Stimulated activated CD8-positive, alpha-beta memory T cell treated with anti-CD3 and anti-CD28 coated beads, Interleukin-12 subunit alpha, Interleukin-12 subunit beta, amount 100 ng/mL, for 4 hours (primary cell): ENCODE measurements around the gene TEKT4.
"Not testable (repeated sequence)": the region's sequence is repeated elsewhere in the genome, so short reads cannot be mapped to it uniquely, and the experiment has no call there.

ENCODE experiments used
- DNase-seq: peaks from one replicate; pipeline ENCODE4 v3.0.0-alpha.2; 2020; ENCODE audit warnings: low read depth

The TEKT4 gene

GRCh38 chr2:94871226-94872087 lies at the start of gene TEKT4:
Gene TEKT4, plus strand, starts transcription at chr2:94871430. Its CDS starts 150 bp downstream, at chr2:94871580.
- no peak for DNase-seq

DNA sequence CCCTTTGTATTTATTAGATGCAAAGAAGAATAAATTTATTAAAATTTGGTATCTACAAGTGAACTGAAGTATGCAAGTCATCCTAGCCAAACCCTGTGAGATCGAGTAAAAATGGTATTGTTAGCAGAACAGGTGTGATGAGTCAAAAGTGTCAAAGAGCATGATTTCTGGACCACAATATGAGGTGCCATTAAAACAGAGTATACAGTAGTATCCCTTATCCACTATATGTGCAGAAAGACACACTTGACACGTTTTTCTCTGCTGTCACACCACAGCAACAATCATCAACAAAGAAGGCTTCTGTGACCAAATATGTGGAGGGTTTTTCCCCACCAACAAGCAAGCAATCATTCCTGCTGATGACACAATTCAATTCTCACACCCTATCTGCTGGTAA lies 32.0 kb upstream of the TEKT4 start:
- not testable (repeated sequence) for DNase-seq

- DNase-seq = not testable (repeated sequence)
Observed at GRCh38 chr2:94856856-94857255, 14.4 kb upstream of the TEKT4 start.

DNA sequence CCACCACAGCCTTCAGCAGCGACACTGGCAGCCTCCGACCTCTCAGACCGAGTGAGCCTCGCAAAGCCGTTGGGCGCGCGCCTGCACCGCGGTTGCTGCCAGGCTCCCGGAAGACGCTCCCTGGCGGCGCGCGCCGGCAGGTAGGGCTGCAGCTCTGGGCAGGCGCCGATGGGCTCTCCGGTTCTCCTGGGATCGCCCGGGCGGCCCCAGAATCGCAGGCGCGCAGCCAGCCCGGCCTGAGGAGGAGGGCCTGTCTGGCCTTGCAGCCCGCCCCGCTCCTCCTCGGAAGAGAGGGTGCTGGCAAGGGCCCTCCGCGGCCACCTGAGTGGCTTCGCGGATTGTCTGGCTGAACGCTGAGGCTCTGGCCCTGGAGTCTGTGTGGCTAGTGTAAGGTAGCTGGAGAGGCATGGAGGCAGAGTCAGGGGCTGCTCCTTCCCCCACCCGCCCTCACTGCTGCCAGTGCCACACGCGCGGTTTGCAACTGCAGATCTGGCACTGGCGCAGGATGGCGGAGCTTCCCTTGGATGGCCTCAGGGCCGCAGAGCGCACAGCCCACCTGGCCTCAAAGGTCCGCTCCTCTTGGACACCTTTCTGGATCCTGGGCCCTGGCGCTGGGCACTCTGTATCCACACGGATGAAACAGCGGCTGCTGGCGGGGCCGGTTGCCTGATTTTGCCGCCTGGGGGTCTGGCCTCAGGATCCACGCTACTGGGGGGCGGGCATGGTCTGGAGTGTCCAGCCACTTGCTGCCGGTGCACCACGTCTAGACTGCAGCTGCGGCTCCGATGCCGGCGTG lies 13.7 kb upstream of the TEKT4 start:
- not testable (repeated sequence) for DNase-seq

GRCh38 chr2:94858163-94858888 lies 12.9 kb upstream of the TEKT4 start:
- not testable (repeated sequence) for DNase-seq

DNA sequence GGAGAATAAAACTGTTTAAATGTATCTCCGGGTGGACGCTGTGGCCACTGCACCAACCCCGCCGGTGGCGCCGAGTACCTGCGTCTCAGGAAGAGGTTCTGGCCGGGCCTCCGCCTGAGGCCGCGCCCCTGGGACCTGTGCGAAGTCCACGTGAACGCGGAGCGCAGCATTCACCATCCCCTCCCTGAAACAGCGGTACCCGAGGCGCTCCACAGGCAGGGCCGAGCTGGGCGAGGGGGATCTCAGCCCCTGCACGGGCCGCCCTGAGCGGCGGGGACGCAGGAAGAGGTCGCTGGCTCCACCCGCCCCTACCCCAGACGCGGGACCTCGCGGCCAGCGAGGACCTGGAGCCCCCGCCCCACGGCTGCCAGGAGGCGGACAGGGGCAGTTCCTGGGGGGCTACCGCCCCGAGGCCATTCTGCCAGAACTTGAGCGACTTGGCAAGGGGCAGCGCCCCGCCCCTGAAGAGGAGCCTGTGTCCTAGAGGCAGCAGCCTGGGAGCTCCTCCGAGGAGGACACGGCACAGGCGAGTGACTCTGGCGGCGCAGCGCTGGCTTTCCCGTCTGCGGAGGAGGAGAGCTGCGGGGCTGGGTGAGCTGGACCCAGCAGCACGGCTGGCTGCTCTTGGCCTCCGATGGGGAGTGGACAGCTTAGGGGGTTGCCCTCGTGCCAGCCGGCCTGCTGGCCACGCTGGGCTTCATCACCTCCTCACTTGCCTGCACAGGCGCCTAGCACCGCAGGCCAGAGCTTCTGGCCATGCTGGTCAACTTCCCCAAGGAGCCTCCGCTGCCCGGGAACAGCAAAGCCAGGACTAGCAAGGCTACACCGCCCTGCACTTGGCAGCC lies 9.7 kb upstream of the TEKT4 start:
- no peak for DNase-seq

GRCh38 chr2:94862903-94863302 lies 8.3 kb upstream of the TEKT4 start:
- DNase-seq = not testable (repeated sequence)

- no peak for DNase-seq
Observed at GRCh38 chr2:94869131-94869530, 2.1 kb upstream of the TEKT4 start.

- no peak for DNase-seq
Observed at GRCh38 chr2:94869552-94870439, 1.4 kb upstream of the TEKT4 start.

GRCh38 chr2:94870440-94871225 lies 597 bp upstream of the TEKT4 start:
- DNase-seq = no peak

- no peak for DNase-seq
Observed at GRCh38 chr2:94872088-94872618, 923 bp downstream of the TEKT4 start.

GRCh38 chr2:94872676-94873361 lies 1.6 kb downstream of the TEKT4 start:
- no peak for DNase-seq

DNA sequence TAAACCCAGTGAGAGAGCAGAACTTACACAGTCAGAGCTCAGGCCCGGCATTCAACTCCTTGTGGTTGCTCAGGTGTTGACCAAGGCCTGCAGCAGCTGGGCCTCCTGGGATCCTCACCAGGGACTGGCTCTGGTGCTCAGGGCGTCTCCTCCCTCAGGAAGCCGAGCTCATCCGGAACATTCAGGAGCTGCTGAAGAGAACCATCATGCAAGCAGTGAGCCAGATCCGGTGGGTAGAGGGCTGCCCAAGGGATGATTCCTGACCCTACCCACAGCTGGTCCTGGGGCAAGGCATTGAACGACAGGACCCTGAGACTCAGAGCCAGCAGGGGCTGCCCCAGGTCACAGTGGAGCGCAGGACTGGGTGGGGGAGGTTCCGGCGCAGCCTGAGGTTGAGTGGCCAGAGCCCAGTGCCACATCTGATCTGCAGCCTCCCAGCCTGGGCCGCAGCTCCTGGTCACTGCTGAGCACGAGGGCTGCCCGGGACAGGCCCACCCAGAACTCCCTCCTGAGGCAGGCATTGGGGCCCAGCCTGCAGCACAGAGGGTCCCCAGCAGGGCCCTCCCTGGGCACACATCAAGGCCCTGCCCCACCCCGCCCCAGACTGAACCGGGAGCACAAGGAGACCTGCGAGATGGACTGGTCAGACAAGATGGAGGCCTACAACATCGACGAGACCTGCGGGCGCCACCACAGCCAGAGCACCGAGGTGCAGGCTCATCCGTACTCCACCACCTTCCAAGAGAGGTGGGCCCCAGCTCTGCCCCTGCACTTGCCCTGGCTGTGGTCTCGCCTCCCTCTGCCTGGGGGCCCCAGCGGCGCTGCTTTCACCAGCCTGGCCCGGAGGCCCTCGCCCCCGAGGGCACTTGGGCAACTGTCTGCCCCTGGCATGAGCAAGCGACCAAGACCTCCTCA lies 2.4 kb downstream of the TEKT4 start:
- DNase-seq = no peak

- DNase-seq = no peak
Observed at GRCh38 chr2:94874277-94874997, 3.2 kb downstream of the TEKT4 start.

DNA sequence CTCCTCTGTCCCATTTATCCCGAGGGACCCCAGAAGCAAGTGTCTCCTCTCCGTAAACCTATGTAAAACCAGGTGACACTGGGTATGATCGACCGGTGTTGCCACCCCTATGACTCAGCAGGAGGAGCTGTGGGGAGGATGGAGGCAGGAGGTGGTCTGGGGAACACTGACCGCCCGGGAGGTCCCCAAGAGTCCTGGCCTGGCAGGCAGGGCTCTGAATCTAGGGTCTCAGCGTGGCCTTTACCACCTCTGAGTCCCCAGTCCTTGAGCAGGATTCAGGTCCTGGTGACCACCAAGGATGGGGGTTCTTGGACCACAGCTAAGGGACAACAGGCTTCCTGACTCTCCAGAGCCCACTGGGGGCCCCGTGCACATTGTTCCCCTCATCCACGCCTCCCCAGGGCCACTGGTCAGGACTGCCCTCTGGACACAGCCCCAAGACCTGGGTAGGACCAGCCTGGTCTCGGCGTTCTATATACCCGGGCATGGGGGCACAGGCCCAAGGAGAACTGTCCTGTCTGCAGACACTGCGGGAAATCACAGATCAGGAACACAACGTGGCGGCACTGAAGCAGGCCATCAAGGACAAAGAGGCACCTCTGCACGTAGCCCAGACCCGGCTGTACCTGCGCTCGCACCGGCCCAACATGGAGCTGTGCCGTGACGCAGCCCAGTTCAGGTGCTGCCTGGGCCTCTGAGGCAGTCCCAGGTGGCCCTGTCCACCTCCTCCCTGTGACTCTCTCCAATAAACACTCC lies 4.0 kb downstream of the TEKT4 start:
- no peak for DNase-seq

GRCh38 chr2:94875820-94876522 lies 4.7 kb downstream of the TEKT4 start:
- DNase-seq = no peak
